GM21381 (cell line): ENCODE data around the gene GNB3.
"Not testable (repeated sequence)": the region's sequence is repeated elsewhere in the genome, so short reads cannot be mapped to it uniquely, and the experiment has no call there.

Experiments used
- ATAC-seq: cut with Tn5 transposase; IDR thresholded peaks from one replicate; pipeline ENCODE4 v1.9.1; 2021; ENCODE audit warnings: mild to moderate bottlenecking, moderate library complexity; ENCODE audit not compliant: unreplicated experiment

The GNB3 gene

DNA sequence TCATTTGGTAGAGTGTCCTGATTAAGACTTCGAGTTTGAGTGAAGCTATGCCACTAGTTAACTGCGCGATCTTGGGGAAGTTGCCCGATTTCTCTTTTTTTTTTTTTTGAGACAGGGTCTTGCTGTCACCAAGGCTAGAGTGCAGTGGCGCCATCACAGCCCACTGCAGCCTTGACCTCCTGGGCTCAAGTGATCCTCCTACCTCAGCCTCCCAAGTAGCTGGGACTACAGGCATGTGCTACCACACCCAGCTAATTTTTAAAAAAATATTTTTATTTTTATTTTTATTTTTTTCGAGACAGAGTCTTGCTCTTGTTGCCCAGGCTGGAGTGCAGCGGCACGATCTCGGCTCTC lies 33.3 kb downstream of the GNB3 start:
- ATAC-seq = not testable (repeated sequence)

DNA sequence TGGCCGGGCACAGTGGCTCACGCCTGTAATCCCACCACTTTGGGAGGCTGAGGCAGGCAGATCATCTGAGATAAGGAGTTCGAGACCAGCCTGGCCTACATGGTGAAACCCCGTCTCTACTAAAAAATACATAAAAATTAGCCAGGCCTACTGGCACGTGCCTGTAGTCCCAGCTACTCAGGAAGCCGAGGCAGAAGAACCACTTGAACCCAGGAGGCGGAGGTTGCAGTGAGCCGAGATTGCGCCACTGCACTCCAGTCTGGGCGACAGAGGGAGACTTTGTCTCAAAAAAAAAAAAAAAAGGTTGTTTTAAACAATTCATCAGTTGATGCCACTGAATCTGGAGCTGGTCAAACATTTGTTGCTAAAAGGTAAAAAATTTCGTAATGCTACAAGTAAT lies 39.1 kb downstream of the GNB3 start:
- not testable (repeated sequence) for ATAC-seq

DNA sequence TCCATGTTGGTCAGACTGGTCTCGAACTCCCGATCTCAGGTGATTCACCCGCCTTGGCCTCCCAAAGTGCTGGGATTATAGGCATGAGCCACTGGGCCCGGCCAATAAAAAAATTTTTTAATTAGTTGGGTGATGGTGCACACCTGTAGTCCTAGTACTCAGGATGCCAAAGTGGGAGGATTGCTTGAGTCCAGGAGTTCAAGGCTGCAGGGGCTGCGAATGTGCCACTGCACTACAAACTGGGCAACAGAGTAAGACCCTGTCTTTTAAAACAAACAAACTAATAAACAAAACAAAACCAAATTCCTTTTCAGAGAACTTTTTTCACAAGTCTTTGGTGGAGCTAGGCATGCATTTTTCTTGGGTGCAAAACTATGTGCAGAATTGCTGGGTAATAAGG lies 42.5 kb downstream of the GNB3 start:
- ATAC-seq = no peak

DNA sequence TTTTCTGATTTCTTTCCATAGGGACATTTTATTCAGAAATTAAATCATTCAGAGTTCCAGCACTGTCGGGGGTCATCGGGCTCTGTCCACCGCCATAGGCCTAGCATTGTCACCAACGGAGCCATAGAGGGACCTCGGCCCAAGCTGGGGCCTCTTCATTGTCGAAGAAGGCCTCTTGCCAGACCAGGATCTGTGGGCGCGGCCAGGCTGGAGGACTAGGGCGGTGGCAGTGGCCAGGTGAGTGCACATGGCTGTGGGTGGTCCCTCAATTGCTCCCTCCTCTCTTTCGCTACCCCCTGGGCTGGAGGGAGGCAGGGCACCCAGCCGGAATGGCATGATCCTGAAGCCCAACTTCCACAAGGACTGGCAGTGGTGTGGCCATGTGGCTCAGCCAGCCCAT lies 43.0 kb downstream of the GNB3 start:
- no peak for ATAC-seq

DNA sequence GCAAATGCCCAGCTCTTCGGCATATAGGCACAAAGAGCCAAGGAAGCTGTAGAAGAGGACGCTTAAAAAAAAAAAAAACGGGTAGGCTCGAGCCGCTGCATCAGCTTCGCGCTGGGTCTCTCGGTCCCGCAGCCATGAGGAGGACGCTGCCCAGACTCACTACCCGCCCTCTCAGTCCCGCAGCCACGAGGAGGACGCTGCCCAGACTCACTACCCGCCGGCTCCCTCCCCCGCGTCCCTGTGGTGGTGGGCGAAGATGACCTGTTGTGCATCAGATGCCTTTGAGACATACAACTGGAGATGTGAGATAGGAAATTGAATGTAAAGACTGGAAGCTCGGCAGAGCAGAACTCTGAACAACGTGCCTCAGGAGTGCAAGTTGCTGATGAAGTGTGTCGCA lies 43.8 kb downstream of the GNB3 start:
- no peak for ATAC-seq

DNA sequence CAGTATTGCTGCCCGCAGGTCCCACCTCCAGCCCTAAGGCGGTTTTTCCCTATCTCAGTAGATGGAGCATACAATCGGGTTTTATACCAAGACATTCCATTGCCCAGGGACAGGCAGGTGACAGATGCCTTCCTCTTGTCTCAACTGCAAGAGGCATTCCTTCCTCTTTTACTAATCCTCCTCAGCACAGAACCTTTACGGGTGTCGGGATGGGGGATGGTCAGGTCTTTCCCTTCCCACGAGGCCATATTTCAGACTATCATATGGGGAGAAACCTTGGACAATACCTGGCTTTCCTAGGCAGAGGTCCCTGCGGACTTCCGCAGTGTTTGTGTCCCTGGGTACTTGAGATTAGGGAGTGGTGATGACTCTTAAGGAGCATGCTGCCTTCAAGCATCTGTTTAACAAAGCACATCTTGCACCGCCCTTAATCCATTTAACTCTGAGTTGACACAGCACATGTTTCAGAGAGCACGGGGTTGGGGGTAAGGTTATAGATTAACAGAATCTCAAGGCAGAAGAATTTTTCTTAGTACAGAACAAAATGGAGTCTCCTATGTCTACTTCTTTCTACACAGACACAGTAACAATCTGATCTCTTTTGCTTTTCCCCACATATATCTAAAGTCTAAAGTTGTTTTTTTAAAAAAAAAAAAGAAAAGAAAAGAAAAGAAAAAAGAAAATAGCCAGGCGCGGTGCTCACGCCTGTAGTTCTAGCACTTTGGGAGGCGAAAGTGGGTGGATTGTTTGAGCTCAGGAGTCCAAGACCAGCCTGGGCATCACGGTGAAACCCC lies 45.7 kb downstream of the GNB3 start:
- ATAC-seq = not testable (repeated sequence)

DNA sequence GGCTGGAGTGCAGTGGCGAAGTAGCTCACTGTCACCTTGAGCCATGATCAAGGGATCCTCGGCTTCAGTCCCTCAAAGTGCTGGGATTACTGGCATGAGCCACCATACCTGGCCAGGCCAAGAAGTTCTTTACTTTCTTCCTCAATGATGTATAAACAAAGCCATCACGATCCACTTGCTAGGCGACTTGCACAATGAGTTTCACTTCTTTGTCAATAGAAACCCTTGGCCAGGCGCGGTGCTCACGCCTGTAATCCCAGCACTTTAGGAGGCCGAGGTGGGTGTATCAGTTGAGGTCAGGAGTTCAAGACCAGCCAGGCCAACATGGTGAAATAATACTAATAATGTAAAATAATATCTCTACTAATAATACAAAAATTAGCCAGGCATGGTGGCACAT lies 46.7 kb downstream of the GNB3 start:
- no peak for ATAC-seq

DNA sequence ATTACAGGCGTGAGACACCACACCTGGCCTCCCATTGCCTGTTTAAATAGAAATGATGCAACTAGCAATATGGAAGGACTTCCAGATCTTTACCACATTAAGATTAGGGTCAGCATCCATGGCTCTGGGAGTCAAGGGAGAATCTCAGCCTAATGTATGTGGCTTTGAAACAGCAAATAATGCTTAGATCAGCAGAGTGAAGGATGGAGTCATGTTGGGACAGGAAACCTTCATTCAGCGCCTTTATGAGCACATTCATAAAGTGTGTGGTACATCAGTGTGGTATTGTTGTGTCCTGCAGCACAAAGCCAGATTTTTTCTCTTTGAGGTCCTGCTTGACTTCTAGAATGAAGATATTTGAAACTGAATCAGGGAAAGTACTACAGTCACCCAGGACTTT lies 47.6 kb downstream of the GNB3 start:
- ATAC-seq = no peak

DNA sequence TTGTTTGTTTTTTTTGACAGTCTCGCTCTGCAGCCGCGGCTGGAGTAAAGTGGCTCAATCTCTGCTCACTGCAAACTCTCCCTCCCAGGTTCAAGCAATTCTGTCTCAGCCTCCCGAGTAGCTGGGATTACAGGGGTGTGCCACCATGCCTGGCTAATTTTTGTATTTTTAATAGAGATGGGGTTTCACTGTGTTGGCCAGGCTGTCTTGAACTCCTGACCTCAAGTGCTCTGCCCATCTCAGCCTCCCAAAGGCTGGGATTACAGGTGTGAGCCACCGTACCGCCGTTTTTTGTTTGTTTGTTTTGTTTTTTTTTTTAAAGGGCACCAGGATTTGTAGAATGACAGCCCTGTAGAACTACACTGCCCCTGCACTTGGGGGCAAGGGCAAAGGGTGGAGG lies 48.1 kb downstream of the GNB3 start:
- not testable (repeated sequence) for ATAC-seq

DNA sequence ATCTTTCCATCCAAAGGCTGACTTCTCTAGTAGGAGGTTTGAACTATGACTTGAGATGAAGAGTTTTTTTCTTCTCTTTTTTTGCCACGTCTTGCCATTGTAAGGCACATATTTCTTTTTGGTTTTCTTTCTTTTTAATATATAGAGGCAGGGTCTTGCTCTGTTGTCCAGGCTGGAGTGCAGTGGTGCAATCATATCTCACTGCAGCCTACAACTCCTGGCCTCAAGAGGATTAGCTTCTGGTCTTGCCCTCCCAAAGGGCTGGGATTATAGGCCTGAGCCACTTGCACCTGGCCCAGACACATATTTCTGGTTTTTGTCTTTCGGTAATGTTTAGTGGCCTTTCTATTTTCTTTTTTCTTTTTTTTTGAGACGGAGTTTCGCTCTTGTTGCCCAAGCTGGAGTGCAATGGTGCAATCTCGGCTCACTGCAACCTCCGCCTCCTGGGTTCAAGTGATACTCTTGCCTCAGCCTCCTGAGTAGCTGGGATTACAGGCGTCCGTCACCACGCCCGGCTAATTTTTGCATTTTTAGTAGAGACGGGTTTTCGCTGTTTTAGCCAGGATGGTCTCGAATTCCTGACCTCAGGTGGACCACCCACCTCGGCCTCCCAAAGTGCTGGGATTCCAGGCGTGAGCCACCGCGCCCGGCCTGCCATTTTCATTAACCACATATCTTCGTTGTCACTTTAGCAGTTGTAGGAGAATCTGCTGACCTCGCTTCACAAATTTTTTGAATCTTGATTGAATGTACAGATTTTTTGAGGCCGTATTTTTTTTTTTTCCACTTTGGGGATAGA lies 49.2 kb downstream of the GNB3 start:
- ATAC-seq = not testable (repeated sequence)

DNA sequence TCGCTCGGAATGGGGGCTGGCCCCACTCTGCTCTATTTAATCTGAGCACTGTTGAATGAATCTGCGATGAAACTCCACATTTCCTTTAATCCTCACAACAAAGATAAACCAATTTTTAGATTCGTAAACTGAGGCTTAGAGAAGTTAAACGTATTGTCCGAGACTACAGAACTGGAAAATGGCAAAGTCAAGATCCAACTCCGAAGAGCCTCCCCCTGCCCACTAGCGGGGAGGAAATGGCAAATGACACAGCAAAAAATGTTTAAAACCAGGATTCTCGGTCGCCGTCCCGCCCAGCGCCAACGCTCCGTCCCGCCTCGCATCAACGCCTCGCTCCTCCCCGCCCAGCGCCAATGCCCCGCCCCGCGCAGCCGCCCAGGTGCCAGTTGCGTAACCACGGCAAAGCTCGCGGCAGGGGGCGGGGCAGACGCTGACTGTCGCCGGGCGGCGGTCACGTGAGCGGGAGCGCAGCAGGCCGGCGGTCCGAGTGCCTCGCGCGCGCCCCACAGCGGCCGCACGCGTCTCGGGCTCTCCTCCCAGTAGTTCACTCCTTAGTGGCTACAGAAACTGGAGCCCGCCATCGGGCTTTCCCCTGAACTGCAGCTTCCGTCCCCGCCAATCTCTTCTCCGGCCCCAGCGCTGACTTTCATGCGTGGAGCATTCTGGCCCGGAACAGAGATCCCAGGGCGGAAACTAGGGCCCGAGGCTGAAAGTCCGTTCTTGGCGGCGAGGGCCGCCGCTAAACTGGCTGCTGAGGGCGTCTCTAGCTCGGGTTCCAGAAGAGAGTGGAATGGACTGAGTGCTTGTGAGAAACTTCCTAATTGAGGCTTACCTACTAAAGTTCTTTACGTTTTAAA lies 50.3 kb downstream of the GNB3 start:
- peak; percentile 93 for ATAC-seq

DNA sequence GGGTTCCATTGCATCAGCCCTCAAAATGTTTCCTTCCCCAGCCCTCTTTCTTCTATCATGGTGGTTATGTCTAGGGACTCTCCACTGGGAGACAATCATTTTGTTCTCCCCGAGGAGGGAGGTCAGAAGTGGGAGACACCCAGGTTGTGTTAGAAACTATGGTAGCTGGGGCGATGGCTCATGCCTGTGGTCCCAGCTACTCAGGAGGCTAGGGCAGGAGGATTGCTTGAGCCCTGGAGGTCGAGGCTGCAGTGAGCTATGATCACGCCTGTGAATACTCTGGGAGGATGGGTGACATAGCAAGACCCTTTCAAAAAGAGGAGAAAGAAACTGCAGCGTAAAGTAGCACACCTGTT lies 50.9 kb downstream of the GNB3 start:
- peak; percentile 1 for ATAC-seq

DNA sequence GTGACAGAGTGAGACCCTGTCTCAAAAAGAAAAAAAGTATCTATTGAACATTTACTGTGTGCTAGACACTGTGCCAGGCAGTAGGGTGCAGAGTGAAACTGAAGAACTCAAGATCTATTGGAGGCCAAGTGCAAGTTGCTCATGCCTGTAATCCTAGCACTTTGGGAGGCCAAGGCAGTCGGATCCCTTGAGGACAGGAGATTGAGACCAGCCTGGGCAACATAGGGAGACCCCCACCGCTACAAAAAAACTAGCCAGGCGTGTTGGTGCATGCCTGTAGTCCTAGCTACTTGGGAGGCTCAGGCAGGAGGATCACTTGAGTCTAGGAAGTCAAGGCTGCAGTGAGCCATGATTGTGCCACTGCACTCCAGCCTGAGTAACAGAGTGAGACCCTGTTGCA lies 52.0 kb downstream of the GNB3 start:
- ATAC-seq = not testable (repeated sequence)

DNA sequence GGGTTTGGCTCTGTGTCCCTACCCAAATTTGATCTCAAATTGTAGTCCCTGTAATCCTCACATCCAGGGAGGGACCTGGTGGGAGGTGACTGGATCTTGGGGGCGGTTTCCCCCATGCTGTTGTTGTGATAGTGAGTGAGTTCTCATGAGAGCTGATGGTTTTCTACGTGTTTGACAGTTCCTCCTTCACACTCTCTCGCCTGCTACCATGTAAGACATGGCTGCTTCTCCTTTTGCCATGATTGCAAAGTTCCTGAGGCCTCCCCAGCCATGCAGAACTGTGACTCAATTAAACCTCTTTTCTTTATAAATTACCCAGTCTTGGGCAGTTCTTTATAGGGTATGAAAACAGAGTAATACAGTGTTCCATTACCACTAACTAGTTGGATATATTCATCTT lies 53.6 kb downstream of the GNB3 start:
- ATAC-seq = no peak
